SK-N-DZ (cell line): ENCODE measurements around the gene TMEM9.

Source experiments
- DNase-seq: peaks from one replicate; pipeline ENCODE4 v3.0.0-alpha.2; 2015; ENCODE audit warnings: low spot score

The TMEM9 gene

GRCh38 chr1:201109651-201110050 is 44.6 kb downstream of the TMEM9 start:
- DNase-seq, result no peak

- DNase-seq, result no peak
Measured at GRCh38 chr1:201108614-201109013, 45.7 kb downstream of the TMEM9 start.

GRCh38 chr1:201105688-201106087 is 48.6 kb downstream of the TMEM9 start:
- no peak for DNase-seq

- DNase-seq, result no peak
Measured at GRCh38 chr1:201104141-201104540, 50.1 kb downstream of the TMEM9 start.

- DNase-seq, result no peak
Measured at GRCh38 chr1:201103666-201104065, 50.6 kb downstream of the TMEM9 start.

- no peak for DNase-seq
Measured at GRCh38 chr1:201100169-201100930, 53.9 kb downstream of the TMEM9 start.

- DNase-seq, result no peak
Measured at GRCh38 chr1:201098992-201099677, 55.1 kb downstream of the TMEM9 start.

- DNase-seq, result no peak
Measured at GRCh38 chr1:201096977-201097856, 57.1 kb downstream of the TMEM9 start.

GRCh38 chr1:201096041-201096461 is 58.2 kb downstream of the TMEM9 start:
- no peak for DNase-seq

GRCh38 chr1:201095581-201095980 is 58.7 kb downstream of the TMEM9 start:
- DNase-seq, result no peak

GRCh38 chr1:201094832-201095231 is 59.4 kb downstream of the TMEM9 start:
- DNase-seq, result no peak

- no peak for DNase-seq
Measured at GRCh38 chr1:201093962-201094361, 60.3 kb downstream of the TMEM9 start.

- no peak for DNase-seq
Measured at GRCh38 chr1:201093561-201093960, 60.7 kb downstream of the TMEM9 start.

GRCh38 chr1:201092738-201093137 is 61.5 kb downstream of the TMEM9 start:
- no peak for DNase-seq

GRCh38 chr1:201091256-201091655 is 63.0 kb downstream of the TMEM9 start:
- no peak for DNase-seq

- no peak for DNase-seq
Measured at GRCh38 chr1:201090541-201090940, 63.7 kb downstream of the TMEM9 start.

GRCh38 chr1:201089596-201089995 is 64.7 kb downstream of the TMEM9 start:
- no peak for DNase-seq

- DNase-seq, result no peak
Measured at GRCh38 chr1:201088901-201089525, 65.3 kb downstream of the TMEM9 start.

- DNase-seq, result no peak
Measured at GRCh38 chr1:201088395-201088794, 65.9 kb downstream of the TMEM9 start.

GRCh38 chr1:201085902-201086735 is 68.2 kb downstream of the TMEM9 start:
- DNase-seq, result peak; percentile 29
